CD4-positive, alpha-beta T cell treated with Interleukin-2 at 100 ng/mL for 4 hours (primary cell): ENCODE results near the gene TECTB.
"Not testable (repeated sequence)": the region's sequence is repeated elsewhere in the genome, so short reads cannot be mapped to it uniquely, and the experiment has no call there.

ENCODE experiments used
- DNase-seq: peaks from one replicate; pipeline ENCODE4 v3.0.0-alpha.2; 2020; ENCODE audit warnings: low spot score

TECTB gene

GRCh38 chr10:112283100-112283499 is at the start of gene TECTB:
TSS of gene TECTB (plus strand) at chr10:112283400. CDS start at chr10:112283735, 335 bp downstream.
- no peak for DNase-seq

GRCh38 chr10:112235141-112235540 is 48.1 kb upstream of the TECTB start:
- no peak for DNase-seq

GRCh38 chr10:112235920-112236319 is 47.3 kb upstream of the TECTB start:
- no peak for DNase-seq

DNA sequence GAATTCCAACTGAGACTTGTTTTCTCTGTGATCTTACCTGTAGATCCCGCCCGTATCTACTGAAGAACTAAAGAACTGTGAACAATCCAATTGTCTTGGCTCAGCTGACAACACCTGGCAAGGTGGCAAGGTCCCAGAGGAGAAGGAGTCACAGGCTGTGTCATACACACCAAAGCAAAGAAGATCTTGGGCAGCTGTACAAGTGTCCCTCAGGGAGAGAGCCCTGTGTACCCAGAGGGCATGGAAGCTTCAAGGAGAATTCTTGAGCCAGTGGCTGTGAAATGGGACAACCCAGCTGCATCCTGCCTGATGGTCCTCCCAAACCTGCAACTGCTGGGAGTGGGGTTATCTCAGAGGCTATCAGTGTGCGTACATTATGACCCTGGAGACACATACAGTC is 46.7 kb upstream of the TECTB start:
- DNase-seq: no peak

DNA sequence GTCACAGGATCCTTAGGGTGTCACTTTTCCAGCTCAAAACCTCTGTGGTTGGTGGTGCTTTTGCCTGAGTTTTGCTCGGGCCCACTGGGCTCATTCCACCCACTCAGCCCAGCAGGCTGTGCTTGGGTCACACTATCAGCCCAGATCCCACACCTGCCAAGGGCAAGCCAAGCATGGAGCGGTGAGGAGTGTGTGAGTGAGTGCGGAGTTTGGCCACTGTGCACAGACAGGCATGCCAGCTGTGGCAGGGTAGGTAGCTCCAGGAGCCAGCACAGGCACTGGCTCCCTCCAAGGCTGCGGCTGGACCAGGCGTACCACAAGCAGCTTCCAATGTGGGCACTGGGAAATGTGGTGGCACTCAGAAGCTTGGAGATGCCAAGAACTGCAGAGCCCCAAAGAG is 43.9 kb upstream of the TECTB start:
- no peak for DNase-seq

GRCh38 chr10:112240441-112240840 is 42.8 kb upstream of the TECTB start:
- no peak for DNase-seq

DNA sequence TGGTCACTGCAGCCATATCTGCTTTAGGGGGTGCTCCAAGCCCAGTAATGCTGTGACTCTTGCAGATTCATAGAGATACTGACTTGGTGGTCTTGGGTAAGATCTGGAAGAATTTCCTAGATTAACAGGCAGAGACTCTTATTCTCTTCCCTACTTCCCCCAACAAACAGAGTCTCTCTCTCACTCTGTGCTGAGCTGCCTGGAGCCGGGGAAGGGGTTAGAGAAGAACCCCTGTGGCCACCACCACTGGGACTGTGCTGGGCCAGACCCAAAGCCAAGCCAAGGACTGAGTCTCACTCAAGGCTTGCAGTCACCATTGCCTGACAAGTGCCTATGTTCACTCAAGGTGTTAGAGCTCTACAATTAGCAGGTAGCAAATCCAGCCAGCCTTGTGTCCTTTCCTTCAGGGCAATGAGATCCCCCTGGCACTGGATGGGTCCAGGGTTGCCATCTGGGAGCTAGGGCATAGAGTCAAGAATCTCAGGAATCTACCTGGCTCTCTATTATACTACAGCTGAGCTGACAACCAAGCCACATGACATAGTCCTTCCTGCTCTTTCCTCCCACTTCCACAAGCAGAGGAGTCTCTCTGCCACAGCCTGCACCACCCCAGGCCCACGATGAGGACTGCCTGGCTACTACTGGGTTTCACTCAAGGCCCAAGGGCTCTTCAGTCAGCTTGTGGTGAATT is 41.4 kb upstream of the TECTB start:
- no peak for DNase-seq

- DNase-seq: no peak
Measured at GRCh38 chr10:112242769-112243168, 40.4 kb upstream of the TECTB start.

- DNase-seq: no peak
Measured at GRCh38 chr10:112243713-112244112, 39.5 kb upstream of the TECTB start.

DNA sequence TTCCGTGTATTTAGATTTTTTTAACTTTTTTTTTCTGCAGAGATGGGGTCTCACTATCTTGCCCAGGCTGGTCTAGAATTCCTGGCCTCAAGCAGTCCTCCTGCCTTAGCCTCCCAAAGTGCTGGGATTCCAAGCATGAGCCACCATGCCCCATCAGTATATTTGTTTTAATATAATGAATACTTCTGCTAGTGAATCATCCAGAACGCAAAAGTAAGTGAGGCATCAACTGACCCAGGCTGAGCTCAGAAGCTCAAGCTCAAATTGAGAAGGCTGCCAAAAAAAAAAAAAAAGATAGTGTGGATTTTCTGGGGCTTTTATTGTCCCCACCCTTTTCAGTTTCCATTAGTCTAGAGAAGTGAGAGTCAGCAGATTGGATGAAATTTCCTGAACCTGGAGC is 39.0 kb upstream of the TECTB start:
- no peak for DNase-seq

DNA sequence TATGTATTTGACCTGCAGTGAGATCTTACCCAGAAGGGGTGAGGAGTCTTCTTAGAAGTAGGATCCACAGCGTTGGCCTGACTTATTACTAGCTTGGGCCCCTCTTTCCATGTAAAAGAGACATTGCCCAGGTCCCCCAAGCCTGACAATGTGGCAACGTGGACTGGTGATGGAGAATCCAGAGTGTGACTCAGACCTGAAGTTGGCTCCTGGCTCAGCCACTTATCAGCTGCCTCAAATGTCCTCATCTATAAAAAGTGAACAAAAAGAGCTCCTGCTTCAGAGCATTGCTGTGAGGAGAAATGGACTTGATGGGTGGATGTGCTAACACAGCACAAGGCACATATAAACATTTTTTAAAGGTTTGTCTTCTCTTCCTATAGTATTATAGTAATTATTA is 35.4 kb upstream of the TECTB start:
- no peak for DNase-seq

GRCh38 chr10:112248584-112249295 is 34.5 kb upstream of the TECTB start:
- DNase-seq: no peak

- DNase-seq: no peak
Measured at GRCh38 chr10:112249722-112250121, 33.5 kb upstream of the TECTB start.

GRCh38 chr10:112250555-112250954 is 32.6 kb upstream of the TECTB start:
- no peak for DNase-seq

DNA sequence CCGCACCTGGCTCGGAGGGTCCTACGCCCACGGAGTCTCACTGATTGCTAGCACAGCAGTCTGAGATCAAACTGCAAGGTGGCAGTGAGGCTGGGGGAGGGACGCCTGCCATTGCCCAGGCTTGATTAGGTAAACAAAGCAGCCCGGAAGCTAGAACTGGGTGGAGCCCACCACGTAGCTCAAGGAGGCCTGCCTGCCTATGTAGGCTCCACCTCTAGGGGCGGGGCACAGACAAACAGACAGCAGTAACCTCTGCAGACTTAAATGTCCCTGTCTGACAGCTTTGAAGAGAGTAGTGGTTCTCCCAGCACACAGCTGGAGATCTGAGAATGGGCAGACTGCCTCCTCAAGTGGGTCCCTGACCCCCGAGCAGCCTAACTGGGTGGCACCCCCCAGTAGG is 32.0 kb upstream of the TECTB start:
- DNase-seq: not testable (repeated sequence)

- no peak for DNase-seq
Measured at GRCh38 chr10:112258407-112258806, 24.8 kb upstream of the TECTB start.

DNA sequence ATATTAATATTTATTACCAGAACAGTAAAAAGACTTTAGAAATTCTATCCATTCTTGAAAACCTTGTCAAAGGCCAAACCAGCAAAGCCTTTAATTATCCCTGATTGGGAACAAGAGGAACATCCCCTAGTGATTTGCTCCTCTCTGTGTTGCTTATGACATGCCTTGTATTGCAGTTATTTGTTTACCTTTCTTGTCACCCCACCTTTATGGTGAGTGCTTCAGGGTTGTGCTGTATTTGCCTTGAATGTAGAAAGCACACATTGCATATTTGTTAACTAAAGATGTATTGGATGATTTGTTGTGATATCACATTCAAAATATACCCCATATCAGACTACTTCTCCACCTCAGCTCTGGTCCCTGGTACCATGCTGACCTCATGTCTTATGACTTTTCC is 23.5 kb upstream of the TECTB start:
- DNase-seq: no peak

DNA sequence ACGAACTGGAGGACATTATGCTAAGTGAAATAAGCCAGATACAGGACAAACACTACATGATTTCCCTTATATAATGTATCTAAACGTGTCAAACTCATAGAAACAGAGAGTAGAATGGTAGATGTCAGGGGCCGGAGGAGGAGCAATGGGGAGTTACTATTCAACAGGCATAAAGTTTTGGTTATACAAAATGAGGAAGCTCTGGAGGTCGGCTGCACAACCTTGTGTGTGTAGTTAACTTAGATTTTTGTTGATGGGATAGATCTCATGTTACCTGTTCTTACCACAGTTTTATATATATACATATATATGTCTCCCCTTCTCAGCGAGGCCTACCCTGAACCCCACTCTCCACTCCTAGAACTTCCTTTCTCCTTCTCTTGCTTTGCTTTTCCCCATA is 22.4 kb upstream of the TECTB start:
- no peak for DNase-seq

DNA sequence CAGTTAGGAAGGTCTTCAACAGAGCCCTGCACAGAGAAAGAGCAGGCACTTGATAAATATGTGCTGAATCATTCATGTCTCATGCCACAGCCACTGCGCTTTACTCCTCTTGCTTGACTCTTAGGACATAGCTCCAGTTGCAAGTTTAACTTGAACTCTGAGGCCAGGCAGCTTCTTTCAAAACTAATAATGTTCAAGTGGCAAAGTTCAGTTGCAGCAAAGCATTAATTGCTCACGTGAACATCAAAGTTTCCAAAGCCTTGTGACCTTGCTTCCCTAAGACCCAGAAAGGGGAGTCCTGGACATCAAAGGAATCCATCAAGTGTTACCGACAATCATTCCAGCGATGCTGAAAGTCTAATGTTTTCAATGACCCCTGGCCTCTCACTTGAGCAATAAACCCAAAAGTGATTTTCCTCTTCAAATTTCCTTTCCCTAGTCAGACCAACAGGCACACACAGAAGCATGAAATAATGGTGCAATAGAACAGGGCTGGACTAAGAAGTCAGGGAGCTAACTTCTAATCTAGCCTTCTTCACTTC is 21.8 kb upstream of the TECTB start:
- DNase-seq: no peak

- DNase-seq: no peak
Measured at GRCh38 chr10:112262546-112262945, 20.7 kb upstream of the TECTB start.

- no peak for DNase-seq
Measured at GRCh38 chr10:112265745-112266144, 17.5 kb upstream of the TECTB start.

DNA sequence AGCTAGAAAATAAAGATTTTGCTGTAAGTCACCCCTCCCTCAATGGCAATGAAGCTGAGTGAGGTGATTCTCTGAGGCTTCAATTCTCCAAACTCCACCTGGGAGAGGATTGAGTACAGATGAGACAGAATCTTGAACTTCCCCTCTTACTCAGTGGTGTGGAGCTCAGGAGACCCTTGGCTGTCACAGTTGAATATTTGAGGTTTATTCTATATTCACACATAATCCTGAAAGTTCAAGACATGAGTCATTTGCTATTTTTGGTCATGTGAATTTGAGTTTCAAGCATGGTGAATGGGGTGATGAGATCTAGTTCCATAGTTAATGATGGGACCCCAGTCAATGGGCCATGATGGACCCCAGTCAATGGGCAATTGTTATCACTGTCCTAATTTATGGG is 13.9 kb upstream of the TECTB start:
- DNase-seq: no peak

- no peak for DNase-seq
Measured at GRCh38 chr10:112271982-112272381, 11.2 kb upstream of the TECTB start.

DNA sequence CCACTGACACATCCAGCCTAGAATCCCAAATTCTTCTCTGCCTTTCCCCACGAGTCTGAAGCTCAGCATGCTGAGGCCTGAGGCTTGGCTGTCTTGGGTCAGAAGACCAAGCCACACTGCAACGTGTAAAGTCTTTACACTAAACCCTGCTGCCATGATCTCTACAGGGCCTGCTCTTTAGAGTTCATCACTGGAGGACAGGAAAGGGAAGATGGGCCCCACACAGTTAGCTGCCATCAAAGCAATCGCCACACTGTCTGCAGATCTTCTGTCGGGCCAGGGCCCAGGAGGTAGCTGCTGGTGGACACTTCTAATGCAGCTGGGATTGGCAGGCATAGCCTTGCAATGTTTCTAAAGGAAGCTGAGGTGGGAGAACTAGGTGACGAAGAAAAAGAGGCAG is 8.4 kb upstream of the TECTB start:
- no peak for DNase-seq
